ENCODE results near the gene C1QTNF8. TPM values are rescaled to one million over a fixed set of nuclear protein-coding genes. Genes with fewer than 3 reads are reported as not detected.

The C1QTNF8 gene
- total and polyA plus RNA-seq, 2 of the 13 experiments (the other 11 are each of a cell fraction or from before 2014, with no cell fraction given) = 0.09 TPM; not detected in 1

- 0 out of 4 replicates have a peak, but pooled peaks of 1 of the 2 experiments have one; percentile 23 for TF ChIP-seq HMGXB4 (CRISPR knock-in tag; IDR thresholded peaks at IDR 0.05; ENCODE audit: borderline replicate concordance in 1 of 2, low read depth in 1 of 2)
- TF ChIP-seq RARA (CRISPR knock-in tag; IDR thresholded peaks at IDR 0.05) = peak; percentile 97
- 0 out of 2 replicates have a peak, but pooled peaks have one; percentile 43 for TF ChIP-seq ZNF546 (CRISPR knock-in tag; conservative IDR thresholded peaks at IDR 0.05)
- TF ChIP-seq MAFG (CRISPR knock-in tag; IDR thresholded peaks at IDR 0.05) = no peak
- no peak for TF ChIP-seq ISX (CRISPR knock-in tag; conservative IDR thresholded peaks at IDR 0.05)
- TF ChIP-seq BHLHE40 (IDR thresholded peaks at IDR 0.05; ENCODE audit: low read length) = no peak
- TF ChIP-seq ZNF33A (CRISPR knock-in tag; IDR thresholded peaks at IDR 0.05; ENCODE audit: borderline replicate concordance) = no peak
- no peak for TF ChIP-seq HDAC6 (IDR thresholded peaks at IDR 0.05; ENCODE audit: low read depth, low read length)
- peak; percentile 74 for TF ChIP-seq ZNF292 (CRISPR knock-in tag; IDR thresholded peaks at IDR 0.05; ENCODE audit: borderline replicate concordance, low read depth)
- TF ChIP-seq ZNF317 (CRISPR knock-in tag; IDR thresholded peaks at IDR 0.05) = no peak
- TF ChIP-seq ZNF138 (CRISPR knock-in tag; IDR thresholded peaks at IDR 0.05; ENCODE audit: low read depth) = no peak
- TF ChIP-seq ZNF607 (CRISPR knock-in tag; IDR thresholded peaks at IDR 0.05; ENCODE audit: borderline replicate concordance) = no peak; the same call in 1 of the 2 replicates
- TF ChIP-seq KMT2B (CRISPR knock-in tag; IDR thresholded peaks at IDR 0.05) = no peak
- peak; percentile 67; the same call in 1 of the 2 replicates for TF ChIP-seq TBX2 (CRISPR knock-in tag; IDR thresholded peaks at IDR 0.05; ENCODE audit: borderline replicate concordance)
- no peak for TF ChIP-seq TCF12 (IDR thresholded peaks at IDR 0.05)
- no peak for TF ChIP-seq TCF12 (CRISPR knock-in tag; IDR thresholded peaks at IDR 0.05)
- TF ChIP-seq HOXA3 (CRISPR knock-in tag; IDR thresholded peaks at IDR 0.05) = peak; percentile 55; the same call in 1 of the 2 replicates
- TF ChIP-seq HES4 (CRISPR knock-in tag; IDR thresholded peaks at IDR 0.05; ENCODE audit: borderline replicate concordance) = 0 out of 2 replicates have a peak, but pooled peaks have one; percentile 50
- no peak for TF ChIP-seq ZNF496 (CRISPR knock-in tag; IDR thresholded peaks at IDR 0.05; ENCODE audit: insufficient replicate concordance)
- 0 out of 2 replicates have a peak, but pooled peaks have one; percentile 49 for TF ChIP-seq ATF2 (CRISPR knock-in tag; IDR thresholded peaks at IDR 0.05)
- TF ChIP-seq ARNTL (CRISPR knock-in tag; IDR thresholded peaks at IDR 0.05) = peak; percentile 41; the same call in 1 of the 2 replicates
- TF ChIP-seq GABPB1 (CRISPR knock-in tag; IDR thresholded peaks at IDR 0.05) = peak; percentile 71
- no peak for TF ChIP-seq SOX13 (IDR thresholded peaks at IDR 0.05)
- TF ChIP-seq SOX13 (CRISPR knock-in tag; conservative IDR thresholded peaks at IDR 0.05 in 1 of 2, IDR thresholded peaks at IDR 0.05 in 1 of 2) = peak in 1 of 2 experiments; percentile 46; a peak in 1 of 4 replicates
- no peak for TF ChIP-seq TBL1XR1 (IDR thresholded peaks at IDR 0.05; ENCODE audit: borderline replicate concordance, low read length, partially characterized antibody)
- TF ChIP-seq ZNF205 (CRISPR knock-in tag; IDR thresholded peaks at IDR 0.05) = no peak
- peak; percentile 71; the same call in 1 of the 2 replicates for TF ChIP-seq ATF7-NPFF (CRISPR knock-in tag; IDR thresholded peaks at IDR 0.05; ENCODE audit: low read depth)
These were observed 19.1 kb downstream of the C1QTNF8 start (continued) for GRCh38 chr16:1076801-1077576.
